Measurements from ENCODE around the gene SLIT1. TPM values are rescaled to one million over a fixed set of nuclear protein-coding genes. Genes with fewer than 3 reads are reported as not detected.

SLIT1 gene
- total RNA-seq, 4 donors from 2014 or later, result 0.10 to 0.13 TPM; not detected in 2

- Histone ChIP-seq H3K27me3 (no peaks in the 10 kb centered on the region), H3K4me3 (no peak overlapping the region), H3K36me3 (no peaks in the 10 kb centered on the region), H3K4me1 (peaks cover 0 to 4% of the 10 kb centered on the region in 2 donors), H3K9me3 (no peaks in the 10 kb centered on the region), H3K27ac (no peak overlapping the region)
- in situ Hi-C loops (cut with MboI; ENCODE audit: low sequenced_read_pairs in 4 of 4), result no loop called here
- ATAC-seq (no peak), DNase-seq (no peak)
- no peak for TF ChIP-seq POLR2A (IDR thresholded peaks at IDR 0.05)
- TF ChIP-seq CTCF (IDR thresholded peaks at IDR 0.05 in 4 of 5, conservative IDR thresholded peaks at IDR 0.05 in 1 of 5), result no peak
- intact Hi-C loops (cut with DNase I; ENCODE audit: low total_unique reads), result no loop called here
Observed at GRCh38 chr10:97169063-97169462, 16.7 kb downstream of the SLIT1 start.

DNA sequence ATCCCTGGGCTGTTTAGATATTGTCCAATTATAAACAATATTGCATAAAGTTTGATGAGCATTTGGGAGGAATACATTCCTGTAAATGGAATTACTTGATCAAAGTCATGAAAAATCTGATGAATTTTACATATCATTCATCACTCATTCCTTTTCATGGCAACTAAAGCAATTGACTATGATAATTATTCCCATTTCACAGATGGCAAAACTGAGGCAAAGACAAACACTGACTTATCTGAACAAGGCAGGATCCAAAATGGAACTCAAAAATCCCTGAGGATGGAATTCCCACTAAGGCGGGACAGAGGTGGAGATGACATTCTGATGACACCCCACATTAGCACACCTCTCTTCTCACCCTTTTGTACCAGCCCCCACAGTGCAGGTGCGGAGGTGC, 17.1 kb downstream of the SLIT1 start:
- H3K9me3 ChIP-seq, result no peaks in the 10 kb centered on the region
- no peaks in the 10 kb centered on the region for H3K27me3 ChIP-seq
- no peak for ATAC-seq
- no peaks in the 10 kb centered on the region for H3K36me3 ChIP-seq
- TF ChIP-seq CTCF (IDR thresholded peaks at IDR 0.05 in 4 of 5, conservative IDR thresholded peaks at IDR 0.05 in 1 of 5) (no peak), POLR2A (IDR thresholded peaks at IDR 0.05) (no peak)
- DNase-seq, result no peak
- H3K4me3 ChIP-seq, result no peak overlapping the region
- in situ Hi-C loops (cut with MboI; ENCODE audit: low sequenced_read_pairs in 4 of 4), result no loop called here
- no peak overlapping the region for H3K27ac ChIP-seq
- H3K4me1 ChIP-seq, result peaks cover 0 to 4% of the 10 kb centered on the region in 2 donors
- intact Hi-C loops (cut with DNase I; ENCODE audit: low total_unique reads), result no loop called here

- in situ Hi-C loops (cut with MboI; ENCODE audit: low sequenced_read_pairs in 4 of 4) (no loop called here), intact Hi-C loops (cut with DNase I; ENCODE audit: low total_unique reads) (no loop called here)
- Histone ChIP-seq H3K27ac (no peak overlapping the region), H3K9me3 (no peaks in the 10 kb centered on the region), H3K4me1 (peaks cover 0 to 3% of the 10 kb centered on the region in 2 donors), H3K4me3 (no peak overlapping the region), H3K36me3 (no peaks in the 10 kb centered on the region), H3K27me3 (no peaks in the 10 kb centered on the region)
- DNase-seq, result no peak
- ATAC-seq, result no peak
- no peak for TF ChIP-seq POLR2A (IDR thresholded peaks at IDR 0.05)
- TF ChIP-seq CTCF (IDR thresholded peaks at IDR 0.05 in 4 of 5, conservative IDR thresholded peaks at IDR 0.05 in 1 of 5), result no peak
Observed at GRCh38 chr10:97165499-97165898, 20.3 kb downstream of the SLIT1 start.

- no peak for TF ChIP-seq CTCF (IDR thresholded peaks at IDR 0.05 in 4 of 5, conservative IDR thresholded peaks at IDR 0.05 in 1 of 5)
- no peak for TF ChIP-seq POLR2A (IDR thresholded peaks at IDR 0.05)
- H3K36me3 ChIP-seq, result no peaks in the 10 kb centered on the region
- no peaks in the 10 kb centered on the region for H3K4me1 ChIP-seq
- no peak overlapping the region for H3K4me3 ChIP-seq
- no peak for DNase-seq
- H3K27ac ChIP-seq, result no peak overlapping the region
- ATAC-seq, result no peak
- no peaks in the 10 kb centered on the region for H3K9me3 ChIP-seq
- in situ Hi-C loops (cut with MboI; ENCODE audit: low sequenced_read_pairs in 4 of 4), result no loop called here
- H3K27me3 ChIP-seq, result no peaks in the 10 kb centered on the region
- intact Hi-C loops (cut with DNase I; ENCODE audit: low total_unique reads), result no loop called here
Observed at GRCh38 chr10:97163781-97164501, 21.8 kb downstream of the SLIT1 start.

GRCh38 chr10:97163181-97163580, 22.6 kb downstream of the SLIT1 start:
- H3K4me3 ChIP-seq, result no peak overlapping the region
- intact Hi-C loops (cut with DNase I; ENCODE audit: low total_unique reads), result no loop called here
- H3K9me3 ChIP-seq, result no peaks in the 10 kb centered on the region

More at GRCh38 chr10:97163181-97163580, 22.6 kb downstream of the SLIT1 start:
- in situ Hi-C loops (cut with MboI; ENCODE audit: low sequenced_read_pairs in 4 of 4), result no loop called here
- no peaks in the 10 kb centered on the region for H3K4me1 ChIP-seq
- DNase-seq (no peak), ATAC-seq (no peak)
- no peak overlapping the region for H3K27ac ChIP-seq
- TF ChIP-seq CTCF (IDR thresholded peaks at IDR 0.05 in 4 of 5, conservative IDR thresholded peaks at IDR 0.05 in 1 of 5), result no peak
- TF ChIP-seq POLR2A (IDR thresholded peaks at IDR 0.05), result no peak
- no peaks in the 10 kb centered on the region for H3K36me3 ChIP-seq
- no peaks in the 10 kb centered on the region for H3K27me3 ChIP-seq
